HG03521 (cell line): ENCODE results near the gene PHAF1.

Experiments
- ATAC-seq: cut with Tn5 transposase; IDR thresholded peaks from one replicate; pipeline ENCODE4 v1.9.1; 2021; ENCODE audit warnings: mild to moderate bottlenecking, moderate library complexity; ENCODE audit not compliant: unreplicated experiment

Gene PHAF1

GRCh38 chr16:67177743-67178699 lies 68.3 kb downstream of the PHAF1 start:
- ATAC-seq = no peak

- ATAC-seq = no peak
Observed at GRCh38 chr16:67179421-67180080, 69.8 kb downstream of the PHAF1 start.

- no peak for ATAC-seq
Observed at GRCh38 chr16:67180166-67180565, 70.4 kb downstream of the PHAF1 start.

- ATAC-seq = no peak
Observed at GRCh38 chr16:67181346-67181745, 71.6 kb downstream of the PHAF1 start.

- ATAC-seq = no peak
Observed at GRCh38 chr16:67182288-67182687, 72.5 kb downstream of the PHAF1 start.

- no peak for ATAC-seq
Observed at GRCh38 chr16:67183284-67183626, 73.5 kb downstream of the PHAF1 start.

- peak; percentile 90 for ATAC-seq
Observed at GRCh38 chr16:67183627-67184452, 74.1 kb downstream of the PHAF1 start, which contains the start of gene MATCAP1. Gene MATCAP1 (minus strand): TSS chr16:67183963. CDS start chr16:67180610, 3,353 bp downstream.

GRCh38 chr16:67184453-67184994 lies 74.8 kb downstream of the PHAF1 start:
- ATAC-seq = no peak

- no peak for ATAC-seq
Observed at GRCh38 chr16:67184995-67185650, 75.4 kb downstream of the PHAF1 start.

GRCh38 chr16:67185651-67186134 lies 76.0 kb downstream of the PHAF1 start:
- ATAC-seq = no peak

- no peak for ATAC-seq
Observed at GRCh38 chr16:67186550-67186950, 76.8 kb downstream of the PHAF1 start.

GRCh38 chr16:67187175-67187890 lies 77.6 kb downstream of the PHAF1 start:
- ATAC-seq = no peak

GRCh38 chr16:67188323-67188722 lies 78.6 kb downstream of the PHAF1 start:
- ATAC-seq = no peak

- ATAC-seq = no peak
Observed at GRCh38 chr16:67188798-67189197, 79.1 kb downstream of the PHAF1 start.

GRCh38 chr16:67190041-67190440 lies 80.3 kb downstream of the PHAF1 start, which contains the start of gene EXOC3L1:
Gene EXOC3L1 (minus strand): TSS chr16:67190136. CDS start chr16:67189676, 460 bp downstream.
- ATAC-seq = no peak

- ATAC-seq = no peak
Observed at GRCh38 chr16:67190448-67191399, 81.0 kb downstream of the PHAF1 start.

GRCh38 chr16:67191411-67191994 lies 81.8 kb downstream of the PHAF1 start:
- ATAC-seq = no peak
